ENCODE results near the gene DYNC2I2. TPM values are rescaled to one million over a fixed set of nuclear protein-coding genes. Genes with fewer than 3 reads are reported as not detected.
A peak's percentile ranks its signal among the peaks of the same experiment; 100 is the strongest.
"Not testable (repeated sequence)": the region's sequence is repeated elsewhere in the genome, so short reads cannot be mapped to it uniquely, and the experiment has no call there.

The DYNC2I2 gene
- total RNA-seq, 4 donors from 2014 or later = 21.4 to 44.8 (median 41.1) TPM

- H3K4me3 ChIP-seq = no peak overlapping the region
- H3K36me3 ChIP-seq = no peaks in the 10 kb centered on the region
- intact Hi-C loops (cut with DNase I; ENCODE audit: low total_unique reads) = no loop called here
- no peak for DNase-seq
- TF ChIP-seq POLR2A (IDR thresholded peaks at IDR 0.05) = no peak
- TF ChIP-seq CTCF (IDR thresholded peaks at IDR 0.05) = no peak
- no peaks in the 10 kb centered on the region for H3K27me3 ChIP-seq
- no peaks in the 10 kb centered on the region for H3K9me3 ChIP-seq
- H3K27ac ChIP-seq = no peak overlapping the region
- no peaks in the 10 kb centered on the region for H3K4me1 ChIP-seq
Measured at GRCh38 chr9:128696923-128697707, 40.5 kb upstream of the DYNC2I2 start.

GRCh38 chr9:128694344-128694743 lies 37.7 kb upstream of the DYNC2I2 start:
- TF ChIP-seq POLR2A (IDR thresholded peaks at IDR 0.05) = no peak
- Histone ChIP-seq H3K4me1 (peaks cover 0 to 9% of the 10 kb centered on the region in 2 donors), H3K36me3 (no peaks in the 10 kb centered on the region), H3K4me3 (no peak overlapping the region), H3K9me3 (no peaks in the 10 kb centered on the region), H3K27me3 (no peaks in the 10 kb centered on the region), H3K27ac (no peak overlapping the region)
- DNase-seq = no peak
- intact Hi-C loops (cut with DNase I; ENCODE audit: low total_unique reads) = no loop called here

- intact Hi-C loops (cut with DNase I; ENCODE audit: low total_unique reads); DNase-seq; H3K27ac ChIP-seq; H3K4me3 ChIP-seq; H3K36me3 ChIP-seq; H3K4me1 ChIP-seq; H3K9me3 ChIP-seq; H3K27me3 ChIP-seq: not testable (repeated sequence)
Measured at GRCh38 chr9:128693738-128694137, 37.1 kb upstream of the DYNC2I2 start.

GRCh38 chr9:128690684-128691034 lies 34.0 kb upstream of the DYNC2I2 start:
- no peaks in the 10 kb centered on the region for H3K27me3 ChIP-seq
- H3K4me1 ChIP-seq = peaks cover 0 to 9% of the 10 kb centered on the region in 2 donors
- intact Hi-C loops (cut with DNase I; ENCODE audit: low total_unique reads) = no loop called here
- H3K9me3 ChIP-seq = no peaks in the 10 kb centered on the region
- H3K27ac ChIP-seq = peak overlapping the region in 1 of 2 donors; percentile 95
- H3K4me3 ChIP-seq = peak overlapping the region; percentile 62 to 87
- no peaks in the 10 kb centered on the region for H3K36me3 ChIP-seq
- no peak for TF ChIP-seq POLR2A (IDR thresholded peaks at IDR 0.05)
- TF ChIP-seq CTCF (IDR thresholded peaks at IDR 0.05) = no peak
- no peak for DNase-seq

- intact Hi-C loops (cut with DNase I; ENCODE audit: low total_unique reads) = no loop called here
Measured at GRCh38 chr9:128689820-128690683, 33.4 kb upstream of the DYNC2I2 start.

More at GRCh38 chr9:128689820-128690683, 33.4 kb upstream of the DYNC2I2 start:
- TF ChIP-seq CTCF (IDR thresholded peaks at IDR 0.05) = no peak
- TF ChIP-seq POLR2A (IDR thresholded peaks at IDR 0.05) = no peak
- peaks cover 0 to 9% of the 10 kb centered on the region in 2 donors for H3K4me1 ChIP-seq
- peak overlapping the region; percentile 62 to 87 for H3K4me3 ChIP-seq
- DNase-seq = peak; percentile 40 to 47
- H3K9me3 ChIP-seq = no peaks in the 10 kb centered on the region
- no peaks in the 10 kb centered on the region for H3K27me3 ChIP-seq
- peak overlapping the region; percentile 72 to 95 for H3K27ac ChIP-seq
- H3K36me3 ChIP-seq = no peaks in the 10 kb centered on the region

Measured in uterus (tissue), 4 donors.